A549 (cell line): ENCODE data around the gene DYNC1H1.

ENCODE experiments used
- MAX ChIP-seq: IDR thresholded peaks from 2 replicates; pipeline ENCODE4 v1.6.1; 2012
- POLR2A ChIP-seq: IDR thresholded peaks from 2 replicates; pipeline ENCODE4 v1.6.1; 2012; ENCODE audit warnings: mild to moderate bottlenecking, low read length
- RAD21 ChIP-seq, 2 experiments: fragments of >200 bp in 1 of 2; sonication (Bioruptor Twin) in 1 of 2; formaldehyde crosslinking in 1 of 2; IDR thresholded peaks in 1 of 2; conservative IDR thresholded peaks in 1 of 2; 2 replicates in 1 of 2; 3 replicates in 1 of 2; pipeline ENCODE4 v1.6.1; 2012 to 2018; ENCODE audit warnings: inconsistent platforms in 1 of 2
- SREBF2 ChIP-seq: fragments of 450-650 bp; IDR thresholded peaks from 2 replicates; pipeline ENCODE4 v1.6.1; 2014; ENCODE audit warnings: mild to moderate bottlenecking, moderate library complexity

DNA sequence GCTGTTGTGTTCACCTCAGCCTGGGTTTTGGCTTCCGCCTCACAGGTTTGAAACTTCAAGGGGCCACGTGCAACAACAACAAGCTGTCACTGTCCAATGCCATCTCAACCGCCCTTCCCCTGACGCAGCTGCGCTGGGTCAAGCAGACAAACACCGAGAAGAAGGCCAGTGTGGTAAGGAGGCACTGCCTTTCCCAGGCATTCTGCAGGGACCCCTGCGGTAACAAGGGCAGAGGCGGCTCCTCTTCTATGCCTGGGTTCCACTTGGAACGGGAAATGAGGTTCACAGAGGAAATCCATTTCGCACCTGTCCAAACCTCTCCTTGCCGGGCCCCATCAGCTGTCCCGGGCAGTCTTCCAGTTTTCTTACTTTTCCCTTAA, 85.6 kb downstream of the DYNC1H1 start:
- no peak for TF ChIP-seq MAX
- no peak for TF ChIP-seq SREBF2
- TF ChIP-seq RAD21 (conservative IDR thresholded peaks at IDR 0.05 in 1 of 2, IDR thresholded peaks at IDR 0.05 in 1 of 2): no peak
- TF ChIP-seq POLR2A: no peak
